RCC 7860 (cell line): ENCODE data around the gene OR52E6.

Experiments
- DNase-seq: peaks from one replicate; pipeline ENCODE4 v3.0.0-alpha.2; 2015; ENCODE audit warnings: low spot score
- FAIRE-seq: peaks from 2 replicates; lab custom pipeline; 2012; peaks lifted over from hg19 to GRCh38; lab: Jason Lieb, UNC

Gene OR52E6

GRCh38 chr11:5803982-5804381, 37.7 kb downstream of the OR52E6 start:
- FAIRE-seq (no peak), DNase-seq (no peak)

GRCh38 chr11:5796541-5796940, 45.2 kb downstream of the OR52E6 start:
- no peak for FAIRE-seq
- DNase-seq = no peak

- no peak for FAIRE-seq
These were observed 50.5 kb downstream of the OR52E6 start, which contains the start of gene OR52N1 for GRCh38 chr11:5791165-5791564. Gene OR52N1 (minus strand): TSS chr11:5791265. CDS start chr11:5788816, 2,449 bp downstream.

More at GRCh38 chr11:5791165-5791564, 50.5 kb downstream of the OR52E6 start, which contains the start of gene OR52N1:
- DNase-seq = no peak
